HG02588 (cell line): ENCODE results near the gene ETS1.

ENCODE experiments used
- ATAC-seq: cut with Tn5 transposase; IDR thresholded peaks from one replicate; pipeline ENCODE4 v1.9.1; 2021; ENCODE audit warnings: mild to moderate bottlenecking, moderate library complexity; ENCODE audit not compliant: unreplicated experiment

Gene ETS1

DNA sequence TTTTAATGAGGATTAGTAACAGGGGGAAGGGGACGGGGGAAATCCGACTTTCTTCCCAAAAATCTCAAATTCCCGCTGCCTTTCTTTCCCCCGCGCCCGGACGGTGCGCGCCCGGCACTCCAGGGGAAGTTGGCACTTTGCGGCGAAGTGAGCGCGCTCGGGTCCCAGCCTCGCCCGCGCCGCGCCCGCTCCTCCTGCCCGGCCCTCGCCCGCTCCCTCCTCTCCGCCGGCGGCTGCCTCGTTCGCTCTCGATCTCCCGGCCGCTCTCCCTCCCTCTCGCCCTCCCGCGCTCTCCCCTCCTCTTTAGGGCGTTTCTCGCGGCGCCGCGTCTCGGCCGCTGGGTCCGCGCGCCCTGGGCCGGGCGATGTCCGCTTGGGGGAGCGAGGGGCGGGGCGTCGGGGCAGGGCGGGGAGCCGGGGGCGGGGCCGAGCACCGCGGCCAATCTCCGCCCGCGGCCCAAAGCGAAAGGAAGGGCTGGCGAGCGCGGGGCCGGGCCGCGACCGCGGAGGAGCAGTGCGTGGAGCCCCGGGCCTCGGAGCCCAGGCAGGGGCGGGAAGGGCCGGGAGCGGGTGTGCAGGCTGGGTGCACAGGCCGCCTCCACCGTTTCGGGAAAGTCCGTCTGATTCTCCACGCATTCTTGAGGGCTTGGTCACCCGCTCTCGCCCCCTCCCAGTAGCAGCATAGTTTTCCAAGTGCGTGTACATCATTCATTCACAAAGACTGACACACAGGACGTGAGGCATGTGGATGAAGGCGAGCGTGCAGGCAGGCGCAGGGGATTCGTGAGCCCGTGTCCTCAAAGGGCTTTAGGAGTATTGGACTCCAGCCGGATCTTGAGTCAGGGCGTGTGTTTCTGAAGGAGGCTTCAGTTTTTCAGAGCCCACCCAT is 65.1 kb downstream of the ETS1 start:
- peak; percentile 85 for ATAC-seq

DNA sequence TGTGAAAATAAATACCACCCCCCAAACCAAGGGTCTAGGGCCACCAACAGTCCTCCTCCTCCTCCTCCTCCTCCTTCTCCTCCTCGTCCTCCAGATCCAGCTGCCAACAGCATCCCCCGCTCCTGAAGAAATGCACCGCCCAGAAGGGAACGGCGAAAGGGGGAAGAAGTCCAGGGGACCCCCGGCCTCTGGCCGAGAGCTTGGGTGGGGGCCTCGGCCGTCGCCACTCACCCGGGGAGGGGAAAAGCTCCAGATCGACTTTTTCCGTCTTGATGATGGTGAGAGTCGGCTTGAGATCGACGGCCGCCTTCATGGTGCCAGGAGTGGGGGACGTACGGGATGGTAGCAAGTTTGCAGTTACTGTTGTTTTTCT is 65.7 kb downstream of the ETS1 start:
- ATAC-seq = no peak

DNA sequence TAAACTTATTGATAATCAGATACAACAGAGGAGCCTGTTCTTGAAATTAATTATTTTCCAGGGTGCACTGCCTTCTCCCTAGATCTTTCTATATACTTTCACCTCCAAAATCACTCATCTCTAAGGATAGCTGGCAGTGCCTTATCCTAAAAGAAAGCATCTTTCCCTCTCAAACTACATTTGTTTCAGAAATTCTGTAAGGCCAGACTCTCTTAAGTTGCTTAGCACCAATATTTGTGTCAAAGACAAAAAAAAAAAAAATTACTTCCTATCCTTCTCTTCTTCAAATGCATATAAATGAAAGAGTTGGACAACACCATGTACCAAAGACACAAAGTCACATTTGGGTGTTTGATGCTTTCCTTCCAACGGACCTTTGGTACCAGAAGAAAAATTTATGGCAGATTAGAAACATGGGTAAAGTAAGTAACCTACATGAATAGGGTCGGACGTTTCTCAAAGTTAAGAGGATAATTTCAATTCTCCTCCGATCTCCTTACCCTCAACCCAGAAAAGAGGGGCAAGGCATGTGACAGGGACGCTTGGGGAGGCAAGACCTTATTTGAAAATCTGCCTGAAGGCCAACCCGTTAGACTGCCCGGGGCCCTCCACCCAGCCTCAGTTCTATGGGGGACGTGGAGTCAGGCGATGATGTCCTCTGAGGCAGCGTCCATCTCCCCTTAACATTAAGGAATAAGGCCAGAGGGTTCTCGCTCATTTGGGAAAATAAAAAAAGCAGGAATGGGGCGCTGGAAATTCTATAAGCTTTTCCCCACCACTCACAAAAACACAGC is 66.3 kb downstream of the ETS1 start:
- ATAC-seq = no peak

DNA sequence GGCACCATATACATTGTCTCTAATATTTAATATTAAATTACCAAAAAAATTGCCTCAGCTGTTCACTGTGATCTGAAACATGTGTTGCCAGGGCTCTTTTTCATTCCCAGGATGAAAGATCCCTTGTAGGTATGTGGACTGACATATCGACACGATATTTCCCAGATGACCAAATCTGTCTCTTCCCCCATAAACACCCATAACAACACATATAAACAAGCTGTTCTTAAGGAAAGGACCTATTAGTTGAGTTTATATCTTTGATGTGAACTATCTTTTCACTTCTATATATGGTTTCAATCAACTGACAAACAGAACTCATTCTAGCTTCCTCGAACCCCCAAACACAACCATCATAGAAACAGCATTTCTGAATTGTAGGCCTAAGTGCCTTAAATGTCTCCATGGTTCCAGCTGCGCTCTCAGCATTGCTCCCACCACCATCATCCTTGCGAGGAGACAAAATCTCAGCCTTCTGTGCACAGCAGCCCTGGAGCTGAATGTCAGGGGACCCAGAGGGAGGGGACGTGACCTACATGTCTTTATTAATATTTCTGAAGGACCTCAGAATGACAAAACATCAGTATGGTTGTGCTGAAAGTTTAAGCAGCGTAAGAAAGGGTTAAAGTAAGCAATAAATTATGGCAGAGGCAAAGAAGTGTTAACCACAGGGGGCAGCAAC is 67.0 kb downstream of the ETS1 start:
- ATAC-seq = no peak

DNA sequence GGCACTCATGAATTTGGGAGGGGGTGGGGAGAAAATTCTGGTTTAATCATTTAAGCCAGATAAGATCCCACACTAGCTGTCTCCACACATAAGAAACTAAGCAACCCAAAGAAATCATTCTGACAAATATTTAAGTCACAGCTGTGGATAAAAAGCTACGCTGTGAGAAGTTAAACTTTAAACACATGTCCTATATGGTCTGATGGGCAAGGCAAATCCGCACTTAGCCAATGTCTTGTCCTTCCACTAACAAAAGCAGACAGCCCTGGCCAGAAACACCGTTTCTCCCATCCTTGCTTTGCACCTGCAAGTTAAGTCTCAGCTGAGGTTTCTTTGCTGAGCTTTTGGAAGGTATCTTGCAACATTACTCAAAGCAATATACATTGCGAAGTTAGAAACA is 68.0 kb downstream of the ETS1 start:
- ATAC-seq = no peak

DNA sequence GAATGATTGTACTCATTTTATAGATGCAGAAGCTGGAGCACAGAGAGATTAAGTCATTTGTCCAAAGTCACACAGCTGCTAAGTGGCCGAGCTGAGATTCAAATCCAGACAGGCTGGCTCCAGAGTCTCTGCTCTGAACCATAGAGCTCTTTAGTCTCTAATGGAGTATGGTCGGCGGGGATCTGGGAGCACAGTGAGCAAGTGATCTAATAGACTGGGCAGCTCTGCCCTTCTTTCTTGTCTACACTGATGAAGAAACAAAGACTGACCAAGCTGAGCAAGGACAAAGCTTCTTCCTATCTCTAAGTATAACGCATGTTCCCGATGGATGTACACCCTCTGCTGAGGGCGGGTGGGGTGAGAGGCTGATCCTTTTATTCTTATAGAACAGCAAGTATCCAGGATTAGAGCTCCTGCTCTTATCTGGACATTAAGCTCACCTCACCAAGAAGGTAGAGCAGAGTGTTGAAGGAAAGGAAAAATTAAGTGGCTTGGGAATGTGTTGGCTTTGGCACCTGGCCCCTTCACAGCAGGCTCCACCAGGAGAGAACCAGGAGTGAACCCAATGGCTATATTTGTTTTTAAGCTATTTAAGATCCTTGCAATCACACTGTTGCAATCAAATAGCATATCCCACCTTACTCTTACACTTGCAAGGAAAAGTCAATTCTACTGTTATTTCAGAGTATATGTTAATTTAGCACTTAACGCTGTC is 68.7 kb downstream of the ETS1 start:
- ATAC-seq = no peak

DNA sequence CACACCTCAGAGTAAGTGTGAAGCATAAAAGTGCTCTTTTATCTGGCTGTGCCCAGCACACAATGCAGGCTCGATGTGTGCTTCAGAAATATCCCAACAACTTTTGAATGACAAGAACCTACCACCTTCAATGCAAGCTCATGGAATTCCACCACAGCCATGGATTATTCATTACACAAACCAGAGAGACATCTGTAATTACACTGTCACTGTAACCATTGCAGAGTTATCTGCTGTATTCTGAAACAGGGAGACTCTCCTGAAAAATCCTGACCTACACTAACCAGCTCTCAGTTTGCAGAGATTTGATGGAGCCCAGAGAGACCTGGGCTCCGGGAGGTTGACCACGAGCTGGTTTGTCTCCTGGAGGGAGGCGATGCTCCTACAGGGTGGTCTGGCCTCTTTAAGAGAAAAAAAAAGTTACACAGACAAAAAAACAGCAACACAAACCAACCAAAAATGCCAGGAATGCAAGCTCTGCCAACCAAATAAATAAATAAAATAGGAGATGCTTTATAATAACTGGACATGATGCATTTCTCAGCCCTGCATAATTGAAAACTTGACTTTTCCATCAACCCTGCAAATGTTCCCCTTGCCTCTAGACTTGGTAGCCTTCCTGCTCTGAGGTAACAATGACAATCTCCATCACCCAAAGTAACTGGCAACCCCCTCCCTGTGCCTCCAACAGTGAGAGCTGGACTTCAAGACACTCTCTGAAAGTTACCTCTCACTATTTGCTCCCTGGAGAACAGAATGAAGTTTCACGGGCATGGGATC is 69.7 kb downstream of the ETS1 start:
- ATAC-seq = no peak

DNA sequence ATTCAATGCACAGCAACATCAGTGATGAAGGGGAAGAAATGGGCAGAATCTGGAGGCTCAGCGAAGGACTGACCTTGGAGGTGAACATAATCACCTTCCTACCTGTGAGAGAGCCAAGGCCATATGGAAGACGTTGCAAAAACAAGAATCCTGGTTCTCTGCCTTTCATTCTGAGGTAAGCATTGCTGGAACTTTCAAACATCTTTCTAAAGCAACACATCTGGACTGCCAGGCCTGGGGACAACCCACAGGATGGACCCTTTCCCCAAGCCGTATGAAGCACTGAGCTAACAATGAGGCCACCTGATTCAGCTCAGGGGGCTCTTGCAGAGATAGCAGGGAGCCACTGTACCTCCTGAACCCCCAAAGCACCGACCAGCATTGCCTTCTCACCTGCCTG is 70.5 kb downstream of the ETS1 start:
- no peak for ATAC-seq

DNA sequence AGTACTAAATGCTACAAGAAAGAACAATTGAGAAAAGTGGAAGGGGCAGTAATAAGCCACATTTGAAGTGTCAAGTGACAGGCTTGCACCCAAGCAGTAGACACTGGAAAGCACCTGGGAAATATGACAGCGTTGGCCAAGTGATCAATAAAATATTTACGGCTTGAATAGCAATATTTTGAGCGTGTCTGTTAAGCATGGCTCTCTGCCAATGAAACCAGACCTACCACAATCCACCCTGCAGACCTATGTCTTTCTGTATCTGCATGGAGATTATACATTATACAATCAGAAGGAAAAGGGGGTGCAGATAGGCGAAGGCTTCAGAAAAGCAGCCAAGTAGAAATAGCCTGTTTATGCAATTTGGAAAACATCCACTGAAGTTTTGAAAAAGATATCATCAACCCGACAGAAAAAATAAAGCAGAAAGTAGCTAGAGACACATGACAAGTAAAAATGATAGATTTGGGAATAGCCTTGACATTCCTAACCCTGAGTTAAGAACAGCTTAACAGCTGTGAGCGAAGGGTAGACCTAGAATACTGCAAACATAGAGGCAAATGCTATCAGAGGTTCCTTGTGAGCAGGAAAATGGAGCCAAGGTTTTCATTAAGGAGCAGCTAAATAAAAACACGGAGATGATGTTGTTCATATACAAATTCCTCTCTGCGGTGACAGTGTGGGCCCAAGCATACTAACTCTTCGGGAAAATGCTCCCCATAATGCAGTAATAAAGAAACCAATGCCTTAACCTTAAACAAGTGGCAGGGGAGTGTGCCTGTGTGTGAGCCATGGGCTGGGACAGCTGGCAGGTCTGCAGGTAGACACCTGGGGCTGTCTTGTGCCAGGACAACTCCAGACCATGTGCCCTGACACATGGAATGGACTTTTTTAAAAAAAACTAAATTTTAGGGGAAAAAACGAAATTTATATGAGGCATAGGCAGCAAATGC is 71.3 kb downstream of the ETS1 start:
- ATAC-seq = no peak

DNA sequence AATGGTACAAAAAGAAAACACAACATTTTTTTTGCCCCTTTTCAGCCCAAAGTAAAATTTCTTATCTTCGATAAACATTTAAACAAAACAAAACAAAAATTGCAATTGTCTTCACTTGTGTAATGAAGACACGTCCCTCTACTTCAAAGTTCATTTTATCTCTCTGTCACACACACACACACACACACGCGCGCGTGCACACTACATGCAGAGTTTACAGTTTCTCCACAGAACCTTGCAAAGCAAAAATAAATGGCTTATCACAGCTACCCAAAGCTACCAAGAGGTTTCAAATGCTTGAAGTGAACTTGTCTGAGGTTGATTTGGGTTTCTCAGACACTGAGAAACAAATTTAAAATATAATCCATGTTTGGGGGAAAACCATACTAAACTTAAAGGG is 72.3 kb downstream of the ETS1 start:
- ATAC-seq = no peak

DNA sequence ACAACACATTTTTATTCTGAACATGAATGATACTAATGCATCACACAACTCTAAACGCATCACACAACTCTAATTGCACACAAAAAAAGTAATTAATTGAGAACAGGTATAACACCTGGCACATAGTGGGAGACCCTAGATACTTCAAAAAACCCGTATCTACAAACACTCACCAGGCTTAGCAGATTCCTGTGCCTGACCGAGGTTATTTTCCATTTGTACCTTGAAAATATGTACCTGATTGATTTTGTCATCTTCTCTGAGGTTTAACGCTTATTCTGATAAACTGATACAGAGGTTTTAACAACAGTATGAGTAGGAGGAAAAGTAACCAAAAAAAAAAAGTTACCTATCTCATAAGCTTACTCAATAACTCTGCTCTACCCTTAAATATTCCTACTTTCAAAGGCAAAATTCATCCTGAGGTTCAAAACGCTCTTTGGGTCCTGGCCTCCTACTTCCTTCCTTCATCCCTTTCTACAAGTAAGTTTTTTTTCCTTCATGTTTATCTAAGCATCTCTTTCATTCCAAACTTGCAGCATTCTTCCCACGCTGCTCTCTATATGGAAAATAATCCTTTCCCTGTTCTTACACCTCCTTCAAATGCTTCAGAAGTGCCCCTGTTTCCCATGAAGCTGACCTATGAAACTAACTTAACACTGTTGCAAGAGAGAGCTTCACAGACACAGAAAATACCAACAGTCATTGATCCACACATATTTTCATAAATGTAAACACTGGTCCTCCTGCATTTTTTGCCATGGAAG is 73.3 kb downstream of the ETS1 start:
- no peak for ATAC-seq

DNA sequence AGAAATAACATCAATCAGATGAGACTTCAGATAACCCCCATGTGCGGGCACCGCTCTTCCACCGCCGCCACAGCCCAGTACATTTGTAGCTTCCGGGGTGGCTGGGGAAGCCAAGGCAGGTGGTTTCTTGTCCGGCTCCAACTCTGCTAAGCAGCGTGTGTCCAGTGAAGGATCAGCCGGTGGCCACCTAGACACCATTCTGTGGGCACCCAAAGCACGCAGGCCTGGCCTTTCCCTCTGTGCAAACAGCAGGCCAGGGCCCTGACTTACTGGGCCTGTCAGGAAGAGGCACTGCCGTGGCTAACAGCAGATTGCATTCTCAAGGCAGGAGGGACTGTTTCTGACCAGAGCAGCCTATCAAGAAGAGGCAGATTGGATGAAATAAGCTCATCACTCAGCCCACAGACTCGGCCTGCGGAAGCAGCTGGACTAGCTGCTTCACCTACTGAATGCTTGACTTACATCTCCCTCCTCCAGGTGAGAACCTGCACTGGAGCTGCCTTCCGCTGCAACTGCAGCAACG is 74.8 kb downstream of the ETS1 start:
- ATAC-seq = no peak

DNA sequence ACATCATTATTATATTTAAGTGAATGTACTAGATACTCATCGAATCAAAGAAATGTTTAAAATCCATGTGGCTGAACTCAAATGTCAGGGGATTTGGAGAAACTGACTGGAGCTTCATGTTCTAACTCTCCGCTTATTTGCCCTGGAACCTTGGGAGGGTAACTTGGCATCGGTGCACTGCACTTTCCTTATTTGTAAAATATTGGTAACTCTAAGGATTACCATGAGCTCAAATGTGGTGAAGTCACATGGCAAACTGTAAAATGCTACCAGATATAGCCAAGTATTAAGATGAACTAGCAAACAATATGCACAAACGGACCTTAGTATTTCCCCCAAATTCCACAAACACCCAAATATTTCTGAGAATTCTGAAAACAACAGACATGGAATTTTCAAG is 75.6 kb downstream of the ETS1 start:
- ATAC-seq = no peak

DNA sequence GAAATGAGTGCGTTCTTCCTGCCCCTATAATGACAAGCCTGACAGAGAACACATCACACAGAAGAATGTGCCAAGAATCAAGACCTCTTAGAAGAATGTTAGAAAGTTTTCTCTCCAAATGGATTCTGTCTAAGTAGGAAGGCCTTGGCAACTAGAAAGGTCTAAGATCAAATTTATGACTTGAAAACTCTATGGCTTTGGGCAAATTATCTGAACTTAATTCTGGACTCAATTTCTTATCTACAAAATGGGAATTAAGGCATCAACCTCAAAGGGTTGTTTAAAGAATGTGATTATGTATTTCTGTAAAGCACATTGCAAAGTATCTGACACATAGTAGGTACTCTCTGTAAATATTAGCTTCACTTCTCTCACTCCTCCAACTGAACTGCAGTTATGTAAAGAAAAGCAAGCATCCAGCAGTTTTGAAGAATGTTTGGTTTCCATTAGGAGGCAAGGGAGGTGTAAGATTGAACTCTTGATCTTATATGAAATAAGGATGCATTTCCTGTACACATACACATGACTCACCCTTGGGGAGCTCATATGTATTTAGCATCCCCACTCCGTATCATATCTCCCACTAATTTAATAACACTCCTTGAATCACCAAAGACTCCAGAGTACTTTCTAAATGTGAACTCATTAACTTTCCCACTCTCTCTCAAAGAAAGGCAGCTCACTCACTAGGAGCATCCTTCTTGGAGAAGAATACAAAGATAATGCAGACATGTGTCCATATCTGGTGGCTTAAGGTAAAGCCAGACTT is 77.6 kb downstream of the ETS1 start:
- no peak for ATAC-seq

DNA sequence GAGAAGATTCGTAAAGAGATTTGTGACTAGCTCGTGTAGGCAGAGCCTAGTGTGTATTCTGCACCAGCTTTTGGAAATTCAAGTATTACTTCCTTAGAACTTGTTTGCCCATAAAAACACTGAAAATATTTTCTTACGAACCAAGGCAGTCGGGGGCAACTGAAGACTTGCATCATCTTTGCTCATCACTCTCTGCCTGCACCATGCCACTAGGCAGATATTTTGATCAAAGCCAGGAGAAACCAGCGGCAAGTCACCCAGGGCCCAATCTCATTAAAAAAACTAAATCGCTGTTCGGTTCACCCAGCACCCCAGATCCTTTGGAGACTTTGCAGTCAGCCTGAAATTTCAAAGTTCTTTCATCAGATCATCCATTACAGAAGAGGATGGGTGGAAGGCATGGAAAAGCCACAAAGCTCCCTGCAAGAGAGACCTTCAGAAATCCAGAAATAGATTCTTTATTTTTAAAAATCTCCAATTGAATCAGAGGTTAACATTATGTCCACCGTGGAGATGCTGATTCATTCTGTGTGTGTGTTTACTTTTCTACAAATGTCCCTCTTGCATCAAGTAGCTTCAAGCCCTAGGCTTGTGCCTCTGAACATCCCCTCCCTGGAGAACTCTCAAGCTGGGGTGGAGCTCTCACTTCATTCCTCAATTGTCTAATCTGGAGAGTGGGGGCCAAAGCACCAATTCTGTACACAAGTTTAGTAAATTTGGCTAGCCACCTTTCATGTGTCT is 78.4 kb downstream of the ETS1 start:
- no peak for ATAC-seq

DNA sequence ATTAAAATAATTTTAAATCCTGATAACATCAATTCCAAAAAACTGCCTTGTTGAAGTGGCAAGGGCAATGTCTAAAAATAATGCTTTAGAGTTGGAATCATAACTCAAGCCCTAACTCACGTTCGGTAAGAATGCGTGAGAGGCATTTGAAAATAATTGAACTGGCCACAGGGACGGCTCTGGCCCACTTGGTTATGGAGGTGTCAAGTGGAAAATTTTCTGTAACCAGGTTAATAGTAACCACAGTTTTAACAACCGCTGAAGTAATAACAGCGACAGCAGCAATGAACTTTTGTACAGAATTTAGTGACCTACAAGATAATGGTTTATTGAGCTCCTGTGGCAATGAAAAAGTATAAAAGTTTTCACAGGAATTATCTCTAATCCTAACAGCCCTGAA is 79.4 kb downstream of the ETS1 start:
- no peak for ATAC-seq
